Activated B cell treated with CpG ODN at 0.5 μM for 24 hours (primary cell): ENCODE results near the gene STIM1. TPM values are rescaled to one million over a fixed set of nuclear protein-coding genes. Genes with fewer than 3 reads are reported as not detected.

Experiments
- ATAC-seq: fragments of 200-7000 bp; cut with Tn5 transposase; one replicate; pipeline ENCODE4 v1.10.0; 2021; ENCODE audit warnings: low read depth, mild to moderate bottlenecking, moderate library complexity
- CTCF ChIA-PET: fragments of 350-600 bp; sonication (Branson Sonifier 250); formaldehyde crosslinking; loops from one replicate; lab custom pipeline; 2021; ENCODE audit warnings: antibody characterized with exemption; lab: Charles Lee
- POLR2A ChIA-PET: fragments of 350-600 bp; sonication (Branson Sonifier 250); formaldehyde crosslinking; loops from one replicate; lab custom pipeline; 2021; ENCODE audit warnings: antibody characterized with exemption; lab: Charles Lee
- DNase-seq: peaks from one replicate; pipeline ENCODE4 v3.0.0; 2022
- H3K27ac Mint-ChIP-seq: one replicate; pipeline ENCODE4 v1.8.0; 2020; ENCODE audit warnings: mixed read lengths
- H3K27me3 Mint-ChIP-seq: one replicate; pipeline ENCODE4 v1.8.0; 2021; ENCODE audit warnings: mixed read lengths
- H3K36me3 Mint-ChIP-seq: one replicate; pipeline ENCODE4 v1.8.0; 2021; ENCODE audit warnings: low read depth, mixed read lengths
- H3K4me1 Mint-ChIP-seq: one replicate; pipeline ENCODE4 v1.8.0; 2021; ENCODE audit warnings: mixed read lengths
- H3K4me3 Mint-ChIP-seq: one replicate; pipeline ENCODE4 v1.8.0; 2020; ENCODE audit warnings: mild to moderate bottlenecking, mixed read lengths
- H3K9me3 Mint-ChIP-seq: one replicate; pipeline ENCODE4 v1.8.0; 2020; ENCODE audit warnings: mixed read lengths
- intact Hi-C: fragments of 100-400 bp; cut with micrococcal nuclease; formaldehyde crosslinking; loops from one replicate; pipeline ENCODE4 v1.15.1; 2024
- total RNA-seq: library from RNA; stranded (reverse); gene quantifications from 2 replicates; pipeline ENCODE4 v1.2.3, GENCODE V29; 2022
- TF ChIP-seq, protein P1 (sequence below): fragments of 200-600 bp; IDR thresholded peaks from one replicate; pipeline ENCODE4 v1.8.0; 2022; ENCODE audit warnings: antibody characterized with exemption, mild to moderate bottlenecking

Gene STIM1
- total RNA-seq, 1 donor from 2014 or later: 38.4 TPM

DNA sequence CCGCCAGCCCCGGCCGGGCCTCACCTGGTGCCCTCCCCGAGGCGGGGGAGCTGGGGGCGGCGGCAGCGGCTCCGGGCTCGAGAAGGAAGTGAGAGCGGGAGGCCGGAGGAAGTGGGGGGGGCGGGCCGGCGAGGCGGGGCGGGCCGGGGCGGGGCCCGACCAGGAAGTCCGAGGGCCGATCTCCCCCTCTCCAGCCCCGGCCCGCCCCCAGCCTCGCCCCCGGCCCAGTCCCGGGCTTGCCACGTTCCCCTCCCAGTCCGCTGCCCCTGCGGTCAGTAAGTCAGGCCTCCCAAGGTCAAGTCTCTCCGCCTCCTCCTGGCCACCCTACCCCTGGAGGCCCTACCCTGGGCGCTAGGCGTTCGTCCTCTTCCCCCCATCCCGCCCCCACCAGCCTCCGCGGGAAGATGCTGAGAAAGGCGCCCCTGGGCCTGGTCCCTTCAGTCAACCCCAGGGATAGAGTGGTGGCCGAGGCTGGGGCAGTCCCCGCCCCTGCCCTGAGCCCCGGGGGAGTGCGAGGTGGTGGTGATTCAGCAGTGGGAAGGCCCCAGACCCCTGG lies 14.5 kb upstream of the STIM1 start, which contains the start of gene RHOG:
Gene RHOG, minus strand, starts transcription at position 90 of the 556 bp plus-strand sequence. CDS start 12,821 bp downstream, outside the sequence.
- peak within 1 kb of the TSS; percentile 91 for H3K4me3 Mint-ChIP-seq
- H3K36me3 Mint-ChIP-seq: peaks cover 30% of the 10 kb centered on the region
- DNase-seq (no peak), ATAC-seq (peak; percentile 83)
- no peaks in the 10 kb centered on the region for H3K9me3 Mint-ChIP-seq
- ChIA-PET CTCF (interaction anchor here (0.7 to 13.0 kb wide), 25 partner anchors 9 to 232 kb away, joined by 3 to 156 read pairs (median 5); partner anchors contain the start of genes NUP98, PGAP2 and STIM1), POLR2A (interaction anchor here (0.5 to 9.3 kb wide), 48 partner anchors 9 to 462 kb away, joined by 3 to 352 read pairs (median 5); partner anchors contain the start of genes NUP98, PGAP2, STIM1 and ZNF195)
- intact Hi-C loops: loop anchor here (1.0 to 2.0 kb wide), 8 partner anchors 13 to 232 kb away; partner anchors contain the start of genes NUP98 and PGAP2
- H3K27ac Mint-ChIP-seq: peak within 1 kb of the TSS; percentile 95
- H3K4me1 Mint-ChIP-seq: peaks cover 53% of the 10 kb centered on the region
- H3K27me3 Mint-ChIP-seq: no peaks in the 10 kb centered on the region
- TF ChIP-seq, protein P1, sequence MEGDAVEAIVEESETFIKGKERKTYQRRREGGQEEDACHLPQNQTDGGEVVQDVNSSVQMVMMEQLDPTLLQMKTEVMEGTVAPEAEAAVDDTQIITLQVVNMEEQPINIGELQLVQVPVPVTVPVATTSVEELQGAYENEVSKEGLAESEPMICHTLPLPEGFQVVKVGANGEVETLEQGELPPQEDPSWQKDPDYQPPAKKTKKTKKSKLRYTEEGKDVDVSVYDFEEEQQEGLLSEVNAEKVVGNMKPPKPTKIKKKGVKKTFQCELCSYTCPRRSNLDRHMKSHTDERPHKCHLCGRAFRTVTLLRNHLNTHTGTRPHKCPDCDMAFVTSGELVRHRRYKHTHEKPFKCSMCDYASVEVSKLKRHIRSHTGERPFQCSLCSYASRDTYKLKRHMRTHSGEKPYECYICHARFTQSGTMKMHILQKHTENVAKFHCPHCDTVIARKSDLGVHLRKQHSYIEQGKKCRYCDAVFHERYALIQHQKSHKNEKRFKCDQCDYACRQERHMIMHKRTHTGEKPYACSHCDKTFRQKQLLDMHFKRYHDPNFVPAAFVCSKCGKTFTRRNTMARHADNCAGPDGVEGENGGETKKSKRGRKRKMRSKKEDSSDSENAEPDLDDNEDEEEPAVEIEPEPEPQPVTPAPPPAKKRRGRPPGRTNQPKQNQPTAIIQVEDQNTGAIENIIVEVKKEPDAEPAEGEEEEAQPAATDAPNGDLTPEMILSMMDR: no peak

DNA sequence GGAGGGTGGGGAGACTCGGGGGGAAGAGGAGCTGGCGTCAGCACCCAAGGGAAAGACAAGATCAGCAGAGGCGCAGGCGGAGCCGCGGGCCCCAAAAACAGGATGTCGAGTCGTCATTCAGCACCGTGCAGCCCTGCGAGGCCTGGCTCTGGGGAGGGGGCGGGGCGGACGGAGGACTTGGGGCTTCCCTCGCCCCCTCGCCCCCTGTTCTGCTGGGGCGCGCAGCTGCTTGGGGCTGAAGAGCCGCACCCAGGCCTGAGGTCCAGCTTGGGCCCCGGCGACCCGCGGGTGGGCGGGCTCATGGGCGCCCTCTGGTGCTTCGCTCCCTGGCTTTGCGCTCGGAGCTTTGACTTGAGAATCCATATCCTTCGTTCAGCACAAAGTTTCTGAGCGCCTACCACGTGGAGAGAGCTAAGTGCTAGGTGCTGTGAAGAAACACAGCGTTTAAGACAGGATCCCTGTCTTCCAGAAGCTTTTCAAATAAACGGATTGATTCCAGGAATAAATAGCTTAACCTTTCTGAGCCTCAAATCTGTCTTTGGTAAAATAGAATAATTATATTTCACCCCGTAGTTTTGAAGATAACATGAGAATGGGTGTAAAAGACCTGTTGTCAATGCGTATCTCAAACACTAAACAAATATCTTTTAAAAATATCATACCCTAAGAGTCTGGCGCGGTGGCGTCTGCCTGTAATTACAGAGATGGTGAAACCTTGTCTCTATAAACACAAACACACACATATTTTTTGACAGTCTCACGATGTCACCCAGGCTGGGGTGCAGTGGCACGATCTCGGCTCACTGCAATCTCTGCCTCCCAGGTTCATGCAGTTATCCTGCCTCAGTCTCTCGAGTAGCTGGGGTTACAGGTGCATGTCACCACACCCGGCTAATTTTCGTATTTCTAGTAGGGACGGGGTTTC lies 13.8 kb upstream of the STIM1 start:
- Mint-ChIP-seq H3K27ac (peak overlapping the region; percentile 95), H3K4me1 (peaks cover 46% of the 10 kb centered on the region), H3K9me3 (no peaks in the 10 kb centered on the region), H3K36me3 (peaks cover 27% of the 10 kb centered on the region), H3K4me3 (peak overlapping the region; percentile 91), H3K27me3 (no peaks in the 10 kb centered on the region)
- CTCF ChIA-PET: interaction anchor here (0.6 to 13.0 kb wide), 27 partner anchors 10 to 231 kb away, joined by 3 to 156 read pairs (median 5); partner anchors contain the start of genes NUP98, PGAP2 and STIM1
- POLR2A ChIA-PET: interaction anchor here (0.5 to 9.3 kb wide), 45 partner anchors 10 to 254 kb away, joined by 3 to 352 read pairs (median 5); partner anchors contain the start of genes NUP98, PGAP2 and STIM1
- ATAC-seq: no peak
- intact Hi-C loops: loop anchor here (1.0 to 2.0 kb wide), 8 partner anchors 13 to 231 kb away; partner anchors contain the start of genes NUP98 and PGAP2
- DNase-seq: peak; percentile 96
- TF ChIP-seq, protein P1: no peak

DNA sequence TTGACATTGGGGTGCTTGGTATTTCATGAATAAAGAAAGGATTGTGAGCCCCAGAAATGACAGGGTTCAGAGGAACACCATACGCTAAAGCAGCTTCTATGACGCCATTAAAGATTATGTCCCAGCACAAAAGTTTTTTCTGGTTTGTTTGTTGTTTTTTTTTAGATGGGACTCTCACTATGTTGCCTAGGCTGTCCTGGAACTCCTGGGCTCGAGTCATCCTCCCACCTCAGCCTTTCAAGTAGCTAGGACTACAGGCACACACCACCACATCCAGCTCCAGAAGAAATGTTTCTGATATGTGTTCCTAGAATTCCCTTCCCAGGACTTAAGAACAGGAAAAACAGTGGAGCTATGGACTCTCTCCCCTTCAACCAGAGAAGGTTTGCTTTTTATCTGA lies 12.1 kb upstream of the STIM1 start:
- Mint-ChIP-seq H3K4me3 (no peak overlapping the region), H3K27me3 (no peaks in the 10 kb centered on the region), H3K9me3 (no peaks in the 10 kb centered on the region), H3K36me3 (peaks cover 17% of the 10 kb centered on the region), H3K4me1 (peaks cover 31% of the 10 kb centered on the region), H3K27ac (no peak overlapping the region)
- DNase-seq: no peak
- TF ChIP-seq, protein P1: no peak
- POLR2A ChIA-PET: interaction anchor here (9.3 kb wide), 1 partner anchor 9 kb away, joined by 352 read pairs; the partner anchor contains the start of gene STIM1
- intact Hi-C loops: no loop called here
- CTCF ChIA-PET: interaction anchor here (0.6 to 14.0 kb wide), 3 partner anchors 11 to 226 kb away, joined by 3 to 526 read pairs (median 11); no protein-coding TSS in a partner anchor
- no peak for ATAC-seq

DNA sequence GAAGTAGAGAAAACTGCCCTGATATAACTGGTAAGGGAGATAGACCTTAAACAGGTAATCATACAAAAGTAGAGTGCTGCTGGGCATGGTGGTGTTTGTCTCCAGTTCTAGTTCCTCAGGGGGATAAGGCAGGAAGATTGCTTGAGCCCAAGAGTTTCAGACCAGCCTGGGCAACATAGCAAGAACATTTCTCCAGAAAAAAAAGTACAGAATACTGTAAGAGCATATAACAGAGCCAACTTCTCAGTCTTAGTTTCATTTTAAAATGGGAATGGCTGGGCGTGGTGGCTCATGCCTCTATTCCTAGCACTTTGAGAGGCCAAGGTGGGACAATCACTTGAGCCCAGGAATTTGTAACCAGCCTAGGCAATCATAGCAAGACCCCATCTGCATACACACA lies 10.2 kb upstream of the STIM1 start:
- POLR2A ChIA-PET: interaction anchor here (1.0 to 9.3 kb wide), 2 partner anchors 7 to 227 kb away, joined by 3 to 352 read pairs; partner anchors contain the start of gene STIM1

More for the DNA sequence above, 10.2 kb upstream of the STIM1 start:
- Mint-ChIP-seq H3K27me3 (no peaks in the 10 kb centered on the region), H3K4me1 (peaks cover 21% of the 10 kb centered on the region), H3K27ac (no peak overlapping the region), H3K4me3 (no peak overlapping the region), H3K36me3 (no peaks in the 10 kb centered on the region), H3K9me3 (no peaks in the 10 kb centered on the region)
- DNase-seq (no peak), ATAC-seq (no peak)
- CTCF ChIA-PET: interaction anchor here (14.0 kb wide), 1 partner anchor 224 kb away, joined by 526 read pairs; no protein-coding TSS in a partner anchor
- TF ChIP-seq, protein P1: no peak
- intact Hi-C loops: no loop called here
